GM19395 (cell line): ENCODE data around the gene PAK4.

Source experiments
- ATAC-seq: cut with Tn5 transposase; IDR thresholded peaks from one replicate; pipeline ENCODE4 v1.9.1; 2021; ENCODE audit warnings: mild to moderate bottlenecking, moderate library complexity; ENCODE audit not compliant: unreplicated experiment

The PAK4 gene

DNA sequence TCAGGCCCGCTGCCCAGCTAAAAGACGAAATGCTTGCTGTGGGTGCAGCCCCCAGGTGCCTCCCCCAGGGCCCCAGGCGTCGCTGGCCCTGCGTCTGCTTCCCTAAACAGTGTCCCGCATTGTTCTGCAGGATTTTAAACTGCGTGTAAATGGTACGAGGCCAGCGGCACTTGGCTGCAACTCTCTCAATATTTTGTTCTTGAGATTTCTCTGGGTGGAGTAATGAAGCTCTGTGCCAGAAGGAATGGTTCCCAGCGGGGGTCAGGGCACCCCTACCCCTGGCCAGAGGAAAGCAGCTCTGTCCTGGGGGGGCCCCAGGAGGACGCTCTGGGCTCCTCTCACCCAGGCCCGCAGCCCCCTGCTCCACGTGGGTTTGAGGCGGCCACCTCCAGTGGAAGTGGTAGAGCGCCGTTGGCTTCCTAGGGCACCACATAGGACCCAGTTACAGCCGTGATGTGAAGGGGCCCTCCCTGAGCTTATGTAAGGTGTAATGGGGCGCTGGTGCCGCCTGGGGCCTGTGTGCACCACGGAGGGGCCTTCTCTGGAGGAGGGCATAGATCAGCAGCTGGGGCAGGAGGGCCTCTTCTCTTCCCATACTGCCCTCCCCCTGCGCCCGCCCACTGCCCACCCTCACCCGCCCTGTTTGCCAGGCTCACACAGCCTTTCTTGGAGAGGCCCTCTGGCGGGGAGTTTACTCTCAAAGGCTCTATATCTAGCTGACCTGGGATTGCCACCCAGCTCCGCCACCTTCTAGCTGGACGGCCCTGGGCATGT, 19.8 kb downstream of the PAK4 start:
- ATAC-seq, result no peak

DNA sequence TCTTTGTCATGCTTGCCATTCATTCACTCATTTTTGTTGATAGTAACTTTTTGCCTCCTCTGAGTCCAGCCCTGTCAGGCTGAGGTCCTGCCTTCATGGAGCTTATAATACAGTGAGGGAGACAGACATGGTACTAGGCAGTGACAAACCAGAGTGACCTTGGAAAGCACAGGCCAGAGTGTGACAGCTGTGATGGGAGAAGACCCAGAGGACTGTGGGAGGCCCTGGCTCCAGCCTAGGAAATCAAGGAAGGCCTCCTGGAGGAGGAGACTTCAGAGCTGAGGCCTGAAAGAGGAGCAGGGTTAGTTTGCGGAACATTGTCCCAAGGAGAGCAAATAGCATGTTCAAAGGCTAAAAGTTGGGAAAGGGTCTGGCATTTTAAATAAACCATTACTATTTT, 20.5 kb downstream of the PAK4 start:
- no peak for ATAC-seq

DNA sequence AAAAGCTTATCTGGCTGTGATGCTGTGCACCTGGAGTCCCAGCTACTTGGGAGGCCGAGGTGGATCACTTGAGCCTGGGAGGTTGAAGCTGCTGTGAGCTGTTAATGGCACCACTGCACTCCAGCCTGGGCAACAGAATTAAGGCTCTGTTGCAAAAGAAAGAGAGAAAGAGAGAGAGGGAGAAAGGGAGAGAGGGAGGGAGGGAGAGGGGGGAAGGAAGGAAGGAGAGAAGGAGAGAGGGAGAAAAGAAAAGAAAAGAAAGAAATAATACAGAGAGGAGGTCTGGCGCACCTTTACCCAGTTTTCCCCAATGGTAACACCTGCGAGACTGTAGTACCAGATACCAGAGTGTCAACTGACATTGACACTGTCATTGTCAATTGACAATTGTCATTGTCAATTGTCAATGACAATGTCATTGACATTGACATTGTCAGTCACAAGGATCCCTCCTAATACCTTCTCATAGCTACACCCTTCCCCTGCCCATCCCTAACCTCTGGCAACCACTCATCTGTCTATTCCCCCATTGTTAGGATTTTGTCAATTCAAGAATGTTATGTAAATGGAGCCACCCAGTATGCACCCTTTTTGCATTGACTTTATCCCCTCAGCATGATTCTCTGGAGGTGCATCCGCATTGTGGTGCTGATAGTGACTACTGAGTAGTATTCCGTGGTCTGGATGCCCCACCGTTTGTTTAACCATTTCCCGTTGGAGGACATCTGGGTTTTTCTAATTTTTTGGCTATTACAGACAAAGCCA, 21.3 kb downstream of the PAK4 start:
- no peak for ATAC-seq

DNA sequence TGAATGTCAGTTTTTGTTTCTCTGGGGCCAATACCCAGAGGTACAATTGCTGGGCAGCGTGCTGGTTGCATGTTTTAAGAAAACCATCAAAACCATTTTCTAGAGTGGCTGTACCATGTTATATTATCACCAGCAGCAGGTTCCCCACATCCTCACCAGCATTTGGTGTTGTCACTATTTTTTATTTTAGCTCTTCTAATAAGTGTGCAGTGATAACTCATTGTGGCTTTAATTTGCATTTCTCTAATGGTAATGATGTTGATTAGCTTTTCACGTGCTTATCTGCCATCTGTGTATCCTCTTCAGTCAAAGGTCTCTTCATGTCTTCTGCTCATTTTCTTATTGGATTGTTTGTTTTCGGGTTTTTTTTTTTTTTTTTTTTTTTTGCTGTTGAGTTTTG, 21.9 kb downstream of the PAK4 start:
- no peak for ATAC-seq

DNA sequence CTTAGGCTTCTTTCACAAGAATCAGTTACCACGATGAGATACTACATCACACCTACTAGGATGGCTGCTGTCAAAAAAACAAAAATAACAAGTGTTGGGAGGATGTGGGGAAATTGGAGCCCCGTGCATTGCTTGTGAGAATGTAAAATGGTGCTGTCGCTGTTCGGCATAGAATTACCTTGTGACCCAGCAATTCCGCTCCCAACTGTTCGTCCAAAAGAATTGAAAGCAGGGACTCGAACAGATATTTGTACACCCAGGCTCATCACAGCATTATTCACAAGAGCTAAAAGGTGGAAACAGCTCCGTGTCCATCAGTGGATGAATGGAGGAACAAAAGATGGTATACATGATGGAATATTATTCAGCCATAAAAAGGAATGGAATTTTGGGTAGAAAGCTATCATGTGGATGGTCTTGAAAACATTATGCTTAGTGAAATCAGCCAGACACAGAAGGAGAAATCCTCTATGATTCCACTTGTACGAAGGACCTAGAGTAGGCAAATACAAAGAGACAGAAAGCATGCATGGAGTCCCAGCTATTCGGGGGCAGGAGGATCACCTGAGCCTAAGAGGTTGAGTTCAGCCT, 23.4 kb downstream of the PAK4 start:
- ATAC-seq, result no peak

DNA sequence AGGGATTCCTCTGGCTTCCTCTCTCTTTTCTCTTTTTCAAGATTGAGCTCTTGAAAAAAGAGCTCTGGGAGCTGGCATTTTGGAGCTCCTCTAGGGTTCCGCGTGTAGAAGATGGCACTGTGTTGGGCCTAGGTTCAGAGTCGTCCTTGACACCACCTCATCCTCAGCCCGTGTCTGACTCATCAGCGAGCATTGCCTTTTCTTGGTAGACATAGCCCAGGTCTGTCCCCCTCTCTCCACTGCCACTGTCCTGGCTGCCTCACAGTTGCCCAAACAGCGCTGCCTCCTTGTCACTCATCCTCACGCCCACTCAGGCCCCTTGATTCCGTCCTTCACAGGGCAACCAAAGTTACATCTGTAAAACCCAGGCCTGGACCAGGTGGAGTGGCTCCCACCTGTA, 24.6 kb downstream of the PAK4 start:
- no peak for ATAC-seq

DNA sequence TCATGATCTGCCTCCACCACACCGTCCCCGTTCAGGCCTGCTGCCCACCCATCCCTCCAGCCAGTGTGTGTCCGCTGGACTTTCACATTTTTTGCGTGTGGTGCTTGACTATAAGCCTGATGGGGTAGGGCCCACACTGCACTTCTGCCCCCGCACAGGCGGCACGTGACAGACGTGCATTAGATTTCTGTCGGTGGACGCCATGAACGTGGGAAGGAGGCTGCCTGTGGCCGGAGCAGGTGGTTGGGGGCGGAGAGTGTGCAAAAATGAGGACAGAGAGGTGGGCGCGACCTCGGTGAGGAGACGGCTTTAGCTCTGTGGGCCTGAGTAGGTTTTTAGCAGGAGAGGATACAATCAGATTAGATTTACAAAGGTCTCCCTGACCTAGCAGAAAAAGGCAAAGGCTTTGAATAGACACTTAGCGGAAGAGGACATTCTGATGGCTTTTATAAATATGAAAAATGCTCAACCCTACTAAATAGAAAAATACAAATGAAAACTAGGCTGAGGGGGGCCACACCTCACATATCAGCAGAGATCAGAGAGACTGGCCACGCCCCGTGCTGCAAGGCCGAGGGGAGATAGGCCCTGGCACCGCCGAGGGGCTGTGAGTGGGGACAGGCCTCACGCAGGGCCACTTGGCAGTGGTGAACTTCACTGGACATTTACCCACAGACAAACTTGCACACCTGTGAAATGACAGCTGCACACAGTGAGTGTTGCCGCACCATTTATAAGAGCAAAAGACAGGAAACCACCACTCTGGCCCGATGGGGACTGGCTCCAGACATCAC, 25.4 kb downstream of the PAK4 start:
- no peak for ATAC-seq

DNA sequence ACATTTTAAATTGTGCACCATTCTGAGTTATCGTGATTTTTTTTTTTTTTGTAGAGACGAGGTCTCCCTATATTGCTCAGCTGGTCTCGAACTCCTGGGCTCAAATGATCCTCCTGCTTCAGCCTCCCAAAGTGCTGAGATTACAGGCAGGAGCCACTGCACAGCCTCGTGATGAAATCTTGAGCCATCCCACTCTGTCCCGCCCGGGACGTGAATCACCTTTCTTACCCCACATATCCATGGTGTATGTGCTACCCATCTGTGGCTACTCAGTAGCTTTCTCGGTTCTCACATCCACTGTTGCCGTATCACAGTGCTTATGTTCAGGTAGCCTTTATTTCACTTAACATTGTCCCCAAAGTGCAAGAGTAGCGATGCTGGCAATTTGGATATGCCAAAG, 26.5 kb downstream of the PAK4 start:
- ATAC-seq, result no peak

DNA sequence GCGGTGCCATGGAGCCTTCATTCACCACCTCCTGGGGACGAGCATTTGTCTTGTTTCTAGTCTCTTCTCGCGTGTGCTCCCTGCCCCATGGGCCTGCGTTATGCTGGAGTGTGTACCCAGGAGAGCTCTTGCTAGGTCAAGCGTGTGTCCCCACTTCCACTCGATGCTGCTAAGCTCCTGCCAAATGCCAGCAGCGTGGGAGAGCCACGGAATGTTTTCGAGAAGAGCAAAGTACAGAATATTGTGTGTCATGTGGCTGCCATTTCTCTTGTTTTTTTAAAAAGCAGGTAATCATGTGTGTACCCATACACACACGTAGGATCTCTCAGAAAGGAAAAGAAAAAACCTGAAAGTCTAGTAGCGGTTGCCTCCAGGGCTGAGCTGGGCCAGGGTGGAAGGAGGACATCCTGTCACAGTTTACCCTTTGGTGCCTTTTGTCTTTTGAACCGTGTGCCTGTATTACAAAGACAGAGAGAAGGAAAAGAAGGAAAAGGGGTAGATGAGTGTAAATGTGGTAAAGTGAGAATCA, 28.6 kb downstream of the PAK4 start:
- no peak for ATAC-seq

DNA sequence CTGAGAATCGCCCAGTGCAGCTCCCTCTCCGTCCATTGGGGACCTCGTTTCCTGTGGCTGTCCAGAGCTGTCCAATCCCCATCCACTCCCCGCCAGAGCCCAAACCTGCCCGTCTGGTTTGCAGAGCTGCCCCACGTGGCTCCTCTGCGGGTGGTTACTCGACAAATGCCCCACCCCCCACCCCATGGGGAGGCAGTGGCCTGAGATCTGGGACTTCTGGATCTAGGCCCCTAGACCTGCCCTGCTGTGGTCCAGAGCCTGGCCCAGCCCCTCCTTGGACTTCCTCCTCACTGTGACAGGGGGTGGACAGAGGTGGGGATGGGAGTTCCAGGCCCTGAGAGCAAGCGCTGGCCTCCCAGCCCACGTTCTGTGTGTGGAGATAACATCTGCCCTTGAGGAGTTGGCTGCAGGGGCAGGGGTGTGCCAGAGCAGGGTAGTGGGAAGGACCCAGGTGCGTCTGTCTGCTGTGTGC, 29.1 kb downstream of the PAK4 start:
- no peak for ATAC-seq

DNA sequence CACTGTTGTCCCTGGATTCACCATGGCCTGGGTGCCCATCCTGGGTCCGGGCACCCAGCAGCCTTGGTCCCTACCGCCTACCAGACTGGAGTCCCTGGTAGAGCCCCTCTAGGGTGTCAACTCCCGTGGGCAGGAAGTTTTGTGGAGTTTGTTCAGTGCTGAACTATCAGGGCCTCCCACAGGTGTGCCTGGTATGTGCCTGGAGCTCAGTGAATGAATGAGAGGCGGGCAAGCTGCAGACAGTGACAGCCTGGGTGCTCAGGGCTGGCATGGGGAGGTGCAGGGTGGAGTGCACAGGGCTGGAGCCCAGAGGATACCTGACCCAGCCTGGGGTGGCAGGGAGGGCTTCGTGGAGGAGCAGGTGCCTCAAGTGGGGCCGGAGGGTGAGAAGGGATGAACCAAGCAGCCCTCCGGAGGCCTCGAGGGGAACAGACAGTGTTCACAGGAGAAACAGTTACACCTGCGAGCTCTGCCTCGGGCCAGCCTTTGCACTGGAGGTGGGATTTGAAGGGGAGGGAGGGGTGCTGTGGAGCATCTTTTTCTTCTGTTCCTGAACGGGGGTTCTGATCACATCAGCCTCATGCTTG, 29.6 kb downstream of the PAK4 start:
- ATAC-seq, result no peak

DNA sequence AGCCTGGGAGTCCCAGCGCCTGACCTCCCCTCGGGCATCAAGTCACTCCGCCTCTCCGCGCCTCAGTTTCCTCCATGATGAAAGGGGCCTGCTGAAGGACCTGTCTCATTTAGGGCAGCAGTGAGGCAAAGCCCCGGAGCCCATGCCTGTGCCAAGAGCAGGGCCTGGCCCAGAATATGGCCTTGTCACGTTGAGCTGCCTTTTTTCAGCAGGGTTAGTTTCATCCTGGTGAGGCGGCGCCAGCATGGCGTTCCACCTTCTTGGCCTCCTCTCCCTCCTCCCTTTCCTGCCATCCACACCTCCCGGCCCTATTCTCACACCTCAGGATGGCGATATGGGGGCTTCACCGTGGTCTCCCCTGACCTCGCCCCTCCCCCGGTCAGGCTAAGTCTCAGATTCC, 30.2 kb downstream of the PAK4 start:
- no peak for ATAC-seq

DNA sequence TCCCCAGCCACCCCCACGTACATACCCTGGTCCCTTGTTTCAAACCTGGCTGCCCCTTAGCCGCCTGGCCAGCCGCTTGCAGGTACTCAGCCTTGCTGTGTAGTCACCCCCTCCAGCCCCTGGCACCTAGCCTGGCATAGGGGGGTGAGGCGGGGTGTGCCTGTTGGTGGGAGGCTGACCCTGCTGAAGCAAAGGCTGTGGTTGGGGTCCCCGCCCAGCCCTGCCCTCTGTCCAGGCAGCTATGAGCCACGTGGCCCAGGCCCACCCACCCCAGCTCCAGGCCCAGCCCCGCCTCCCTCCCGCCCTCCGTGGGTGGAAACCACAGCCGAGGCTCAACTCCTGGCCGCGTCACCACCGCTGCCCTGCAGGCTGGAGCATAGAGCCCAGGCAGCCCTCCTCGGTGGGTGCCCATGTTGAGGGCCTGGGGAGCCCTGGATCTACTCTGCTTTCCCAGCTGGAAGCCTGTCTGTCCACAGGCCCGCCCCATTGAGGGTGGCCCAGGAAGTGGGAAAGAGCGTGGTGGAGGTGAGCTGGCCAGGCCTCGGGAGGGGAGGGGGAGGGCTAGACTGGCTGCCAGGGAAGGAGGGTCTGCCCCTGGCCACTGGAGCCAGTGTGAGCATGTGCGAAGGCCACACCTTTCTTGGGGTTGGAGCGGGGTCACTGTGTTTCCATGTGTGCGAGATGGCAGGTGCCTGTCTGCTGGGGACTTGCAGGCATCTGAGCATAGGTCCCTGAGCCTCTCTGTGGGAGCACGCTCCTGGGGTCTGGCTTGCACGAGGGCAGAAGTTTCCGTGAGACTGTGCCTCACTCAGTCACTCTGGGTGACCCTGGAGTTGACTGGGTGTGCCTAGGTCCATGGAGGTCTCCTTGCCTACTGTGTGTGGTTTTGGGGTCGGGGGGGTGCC, 31.0 kb downstream of the PAK4 start:
- ATAC-seq, result no peak

DNA sequence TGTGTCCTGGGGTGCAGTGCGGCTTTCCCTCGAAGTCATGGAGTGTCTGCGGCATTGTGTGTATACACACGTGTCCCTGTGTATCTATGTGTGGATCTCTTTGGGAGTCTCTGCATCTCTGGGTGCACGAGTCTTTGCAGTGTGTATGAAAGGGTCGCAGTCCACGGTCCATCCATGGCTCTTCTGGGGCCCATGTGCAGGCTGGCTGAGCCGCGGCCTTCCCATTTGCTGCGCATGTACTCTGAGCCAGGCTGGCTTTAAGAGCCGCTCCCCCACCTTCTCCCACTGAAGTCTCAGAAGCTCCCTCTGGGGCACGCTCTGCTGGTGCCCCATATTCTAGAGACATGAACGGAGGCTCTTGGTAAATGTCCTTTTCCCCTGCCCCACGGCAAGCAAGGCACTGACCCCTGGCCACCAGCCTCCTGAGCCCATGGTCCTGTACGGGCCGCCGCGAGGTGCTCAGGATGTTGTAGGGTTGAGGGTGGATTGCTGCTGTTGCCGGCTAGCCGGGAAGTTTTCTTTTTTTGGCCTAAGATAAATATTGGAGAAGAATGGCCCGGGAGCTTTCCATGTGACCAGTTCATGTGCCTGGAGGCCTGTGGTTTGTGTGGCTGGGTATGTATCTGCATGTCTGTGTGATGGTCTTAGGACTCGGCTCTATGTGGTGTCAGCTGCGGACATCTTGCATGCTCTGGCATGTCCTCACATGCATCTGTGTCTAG, 31.9 kb downstream of the PAK4 start:
- no peak for ATAC-seq

DNA sequence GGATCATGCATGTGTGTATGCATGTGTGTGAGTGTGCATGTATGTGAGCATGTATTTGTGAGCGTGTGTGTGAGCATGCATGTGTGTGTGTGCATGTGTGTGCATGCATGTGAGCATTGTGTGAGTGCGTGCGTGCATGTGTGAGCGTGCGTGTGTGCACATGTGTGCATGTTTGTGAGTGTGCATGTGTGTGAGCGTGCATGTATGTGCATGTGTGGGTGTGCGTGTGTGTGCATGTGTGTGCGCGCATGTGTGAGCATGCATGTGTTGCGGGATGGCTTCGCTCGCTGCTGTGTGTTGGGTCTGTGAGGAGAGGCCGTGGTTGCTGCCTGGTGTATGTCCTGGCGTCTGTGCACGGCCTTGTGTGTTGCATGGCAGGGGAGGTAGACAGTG, 32.4 kb downstream of the PAK4 start:
- ATAC-seq, result no peak

DNA sequence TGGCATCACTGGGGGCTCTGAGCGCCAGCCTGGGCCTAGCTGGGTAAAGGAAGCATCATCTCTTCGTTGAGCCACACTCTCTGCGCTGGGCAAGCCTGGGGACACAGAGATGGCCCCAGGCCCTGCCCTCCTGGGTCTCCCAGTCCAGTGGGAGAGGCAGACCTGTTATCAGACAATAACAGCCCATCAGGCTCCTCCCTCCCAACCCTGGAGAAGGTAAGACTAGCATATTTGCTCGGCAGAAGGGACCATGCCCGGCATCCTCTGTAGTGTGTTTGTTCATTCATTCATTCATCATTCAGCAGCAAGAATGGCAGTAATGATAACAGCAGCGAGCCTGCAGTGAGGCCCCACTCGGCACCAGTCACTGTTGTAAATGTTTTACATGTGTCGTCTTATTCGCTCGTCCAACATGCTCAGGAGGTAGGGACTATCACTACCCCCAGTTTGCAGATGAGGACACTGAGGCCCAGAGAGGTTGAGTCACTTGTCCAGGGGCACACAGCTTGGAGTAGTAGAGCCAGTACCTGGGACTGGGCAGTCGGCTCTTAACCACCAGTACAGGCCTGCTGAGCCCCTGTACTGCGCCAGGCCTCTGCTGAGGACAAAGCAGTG, 33.2 kb downstream of the PAK4 start:
- ATAC-seq, result no peak

DNA sequence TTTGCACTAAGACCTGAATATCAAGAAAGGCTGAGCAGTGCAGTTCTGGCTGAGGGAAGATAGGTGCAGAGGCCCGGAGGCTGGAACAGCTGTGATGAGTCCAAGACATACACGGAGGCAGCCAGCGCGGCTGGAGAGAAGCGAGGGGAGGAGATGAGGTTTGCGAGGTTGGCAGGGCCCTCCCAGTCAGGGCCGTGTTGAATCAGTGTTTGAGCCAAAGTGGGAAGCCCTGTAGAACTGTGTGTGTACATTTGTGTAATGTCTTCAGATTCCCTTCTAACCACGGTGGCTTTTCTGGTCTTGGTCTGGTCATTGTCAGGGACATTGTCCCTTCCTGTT, 34.9 kb downstream of the PAK4 start:
- ATAC-seq, result no peak

DNA sequence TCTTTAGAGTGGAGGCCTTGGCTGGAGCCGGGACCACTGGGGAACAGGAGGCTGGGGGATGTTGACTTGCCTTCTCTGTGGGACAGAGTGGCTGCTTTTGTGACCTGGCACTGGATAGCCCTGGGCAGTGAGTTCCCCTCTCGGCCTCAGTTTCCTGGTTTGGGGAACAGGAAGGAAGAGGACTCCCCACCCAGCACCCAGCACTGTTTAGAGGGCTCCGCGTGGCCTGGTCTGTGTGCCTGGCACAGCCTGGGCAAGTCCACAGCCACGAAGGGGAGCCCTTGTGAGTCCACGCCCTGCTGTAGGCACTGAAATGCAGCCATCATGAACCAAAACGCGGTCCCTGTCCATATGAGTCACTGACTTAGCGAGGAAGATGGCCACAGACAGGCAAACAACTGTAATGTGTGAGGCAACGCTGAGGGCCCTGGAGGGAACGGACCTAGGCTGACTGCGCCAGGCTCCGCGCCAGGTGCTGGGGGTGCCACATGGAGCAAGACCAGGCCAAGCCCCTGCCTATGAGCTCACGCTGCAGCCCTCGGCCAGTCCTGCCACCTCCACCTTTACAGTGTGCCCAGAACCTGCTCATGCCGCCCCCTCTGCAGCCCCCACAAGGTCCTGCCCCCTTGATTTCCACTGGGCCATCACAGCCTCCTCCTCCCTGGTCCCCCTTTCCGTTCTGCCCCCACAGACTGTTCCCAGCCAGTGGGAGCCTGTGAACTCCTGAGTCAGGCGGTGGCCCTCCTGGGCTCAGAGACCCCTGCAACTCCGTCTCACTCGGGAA, 35.5 kb downstream of the PAK4 start:
- no peak for ATAC-seq
